ENCODE measurements around the gene KCTD16.

The KCTD16 gene

DNA sequence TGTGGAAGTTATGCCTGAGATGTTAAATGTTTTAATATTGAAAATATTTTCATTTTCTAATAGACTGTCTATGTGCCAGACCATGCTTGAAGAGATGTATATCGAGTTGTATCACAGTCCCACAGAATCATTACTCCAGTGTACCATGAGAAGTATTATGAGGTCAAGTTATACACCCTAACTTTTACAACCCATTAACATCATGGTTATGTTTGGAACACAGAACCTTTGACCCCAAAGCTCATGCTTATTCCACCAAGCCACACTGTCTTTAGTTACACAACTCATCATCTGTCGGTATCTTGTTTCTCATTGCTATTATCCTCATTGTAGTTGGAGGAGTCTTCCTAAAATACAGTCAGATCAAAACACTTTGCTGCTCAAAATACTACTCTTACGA, 248.0 kb downstream of the KCTD16 start:
- DNase-seq: no peak

DNA sequence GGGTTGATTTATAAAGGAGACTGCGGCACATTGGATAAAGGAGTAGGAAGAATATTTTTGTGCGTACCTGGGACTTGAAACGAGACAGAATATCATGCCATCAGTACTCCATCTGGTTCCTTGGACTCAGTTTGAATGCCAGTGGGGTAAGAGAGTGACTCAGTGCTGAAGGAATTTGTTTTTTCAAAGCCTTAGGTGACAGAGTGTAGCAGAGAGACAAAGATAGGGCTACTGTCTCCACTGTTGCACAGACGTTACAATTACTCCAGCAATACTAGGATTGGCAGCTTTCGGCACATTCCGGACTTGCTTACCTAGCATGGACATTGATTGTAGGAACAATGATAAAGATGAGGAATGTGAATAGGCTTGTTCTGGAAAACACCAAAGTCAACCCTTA, 250.7 kb downstream of the KCTD16 start:
- DNase-seq: no peak

DNA sequence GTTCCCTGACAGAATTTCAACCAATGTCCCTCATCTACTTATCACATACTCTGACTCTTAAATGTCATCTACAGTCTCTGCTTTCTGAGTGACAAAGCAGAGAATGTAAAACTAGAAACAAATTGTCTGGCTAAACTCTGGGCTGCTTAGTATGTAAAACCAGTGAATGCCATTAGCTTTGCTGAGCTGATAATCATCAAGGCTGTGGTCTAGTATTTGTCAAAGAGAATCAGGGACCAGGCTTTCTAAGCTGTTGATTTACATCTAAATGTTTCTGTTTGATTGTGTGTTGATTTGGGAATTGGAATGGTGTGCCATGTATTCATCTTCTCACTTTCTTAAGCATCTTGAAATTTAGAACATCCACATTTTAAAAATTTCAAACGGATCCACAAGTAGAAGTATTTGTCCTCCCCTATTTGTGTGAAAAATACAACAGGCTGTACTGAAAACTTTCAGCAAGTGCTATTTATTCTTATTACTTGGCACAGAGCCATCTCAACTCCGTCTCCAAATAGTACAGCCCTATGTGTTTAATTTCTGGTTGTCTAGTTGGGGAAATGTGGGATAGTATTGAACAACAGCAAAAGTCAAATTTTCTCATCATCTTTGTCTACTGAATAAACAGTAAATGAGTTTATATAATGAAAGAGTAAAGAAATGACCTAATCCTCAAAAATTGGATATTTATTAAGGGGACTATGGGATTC, 251.5 kb downstream of the KCTD16 start:
- no peak for DNase-seq

DNA sequence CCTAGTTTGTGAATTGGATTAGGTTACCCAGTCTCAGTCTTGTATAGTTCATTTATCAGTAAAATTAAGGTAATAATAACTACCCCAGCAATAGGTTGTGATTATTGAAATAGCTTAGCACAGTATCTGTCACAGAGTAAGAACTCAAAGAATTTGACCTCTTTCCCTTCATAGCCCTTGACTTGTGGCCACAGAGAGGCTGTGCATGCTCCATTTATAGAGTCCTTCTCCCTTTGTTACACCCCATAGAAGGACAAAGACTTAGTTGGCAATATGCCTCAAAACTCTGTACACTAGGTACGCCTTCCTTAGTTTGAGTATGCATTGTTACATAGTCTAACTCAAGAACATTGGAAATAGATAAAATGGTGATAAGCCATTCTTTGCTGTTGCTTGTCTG, 257.2 kb downstream of the KCTD16 start:
- DNase-seq: no peak

DNA sequence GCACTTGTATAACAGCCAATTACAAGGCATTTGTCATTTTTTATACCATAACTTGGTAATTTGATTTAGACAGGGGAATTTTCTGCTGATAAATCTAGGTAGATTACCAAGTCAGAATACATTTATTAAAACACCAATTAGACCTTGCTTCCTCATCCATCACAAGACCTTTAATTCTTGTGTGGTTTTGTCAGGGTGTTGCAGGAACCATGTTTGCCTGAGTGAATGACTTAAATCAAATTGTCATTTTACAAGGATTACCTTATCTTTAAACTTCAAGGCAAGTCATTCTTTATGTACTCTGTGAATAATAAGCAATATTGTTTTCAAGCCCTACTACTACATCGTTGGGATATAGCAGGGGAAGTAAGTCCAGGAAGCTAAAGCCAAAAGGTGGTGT, 257.7 kb downstream of the KCTD16 start:
- no peak for DNase-seq

DNA sequence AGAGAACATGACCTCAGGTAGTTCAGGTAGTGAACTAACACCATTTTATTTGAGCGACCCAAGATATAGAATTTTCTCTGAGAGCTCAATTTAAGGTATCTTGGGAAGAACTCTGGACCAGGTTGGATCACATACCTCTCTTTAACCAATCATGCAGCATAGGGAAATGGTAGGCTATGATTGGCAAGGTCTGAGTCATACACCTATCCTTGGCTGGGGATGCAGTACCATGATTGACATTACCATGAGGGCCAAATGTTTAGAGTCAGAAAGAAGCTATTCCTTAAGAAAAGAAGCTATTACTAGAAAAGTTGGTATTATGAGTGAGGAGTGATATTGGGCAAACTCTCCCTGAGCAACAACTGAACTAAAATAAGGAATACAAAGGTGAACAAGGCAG, 258.7 kb downstream of the KCTD16 start:
- no peak for DNase-seq

DNA sequence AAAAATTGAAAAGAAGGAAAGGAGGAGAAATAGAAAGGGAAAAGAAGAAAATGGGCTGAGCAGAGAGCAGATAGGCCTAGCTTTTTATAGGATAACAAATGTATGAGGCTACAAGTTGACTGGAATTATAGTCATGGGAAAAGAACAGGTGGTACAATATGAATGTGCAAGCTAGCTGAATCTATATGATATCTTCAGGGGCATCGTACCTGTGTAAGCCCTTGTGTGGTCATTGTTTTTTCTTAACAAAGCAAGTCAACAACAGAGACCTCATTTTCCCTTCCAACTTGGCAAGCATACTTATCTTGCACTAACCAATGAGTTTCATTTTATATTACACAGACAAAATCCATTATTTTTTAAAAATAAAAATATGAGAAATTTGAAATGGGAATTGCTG, 259.2 kb downstream of the KCTD16 start:
- DNase-seq: no peak

DNA sequence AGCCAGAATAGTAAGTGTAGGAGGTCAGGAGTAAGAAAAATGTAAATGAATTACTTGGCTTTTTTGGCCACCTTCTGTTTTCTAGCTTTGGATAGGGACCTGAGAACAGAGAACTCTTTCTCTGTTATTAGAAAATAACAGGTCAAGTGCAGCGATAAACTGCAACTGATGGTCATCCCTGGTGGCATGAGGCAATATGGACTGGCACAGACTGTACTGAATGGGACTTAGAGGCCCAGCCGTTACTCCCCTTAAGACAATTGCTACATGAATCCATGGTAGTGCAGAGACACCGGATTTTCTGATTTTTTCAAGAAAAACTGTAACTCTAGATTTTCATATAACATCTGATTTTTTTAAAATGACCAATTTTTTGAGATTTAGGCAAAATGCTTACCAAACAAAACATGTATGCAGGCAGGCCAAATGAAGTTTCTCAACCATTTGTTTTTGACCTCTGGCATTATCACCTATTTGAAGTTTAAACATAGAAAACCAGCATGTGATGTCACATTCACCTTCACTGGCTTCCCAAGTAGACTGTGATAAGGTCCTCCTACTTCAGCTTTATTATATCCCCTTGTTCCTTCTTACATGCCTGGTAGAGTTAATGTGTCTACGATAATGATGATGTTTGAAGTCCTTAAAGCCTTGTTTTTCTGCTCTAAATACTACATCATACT, 262.6 kb downstream of the KCTD16 start:
- DNase-seq: no peak

DNA sequence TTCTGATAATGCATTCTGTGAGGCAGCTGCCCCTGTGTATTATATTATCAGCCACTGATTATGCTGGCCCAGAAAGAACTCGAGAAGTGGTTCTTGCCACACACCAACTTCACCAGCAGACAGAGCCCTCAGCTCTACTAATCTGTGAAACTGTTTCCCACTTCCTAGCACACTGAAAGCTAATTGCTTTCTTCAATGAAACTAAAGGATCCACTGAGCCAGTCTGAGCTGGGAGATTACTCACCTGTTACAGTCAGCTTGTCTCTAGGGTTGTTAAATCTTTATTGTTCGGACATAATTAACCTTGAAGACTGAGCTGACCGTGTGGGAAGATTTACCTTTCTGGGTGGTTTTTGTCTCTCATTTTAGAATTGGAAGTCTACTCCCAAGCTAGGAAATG, 263.2 kb downstream of the KCTD16 start:
- DNase-seq: no peak

DNA sequence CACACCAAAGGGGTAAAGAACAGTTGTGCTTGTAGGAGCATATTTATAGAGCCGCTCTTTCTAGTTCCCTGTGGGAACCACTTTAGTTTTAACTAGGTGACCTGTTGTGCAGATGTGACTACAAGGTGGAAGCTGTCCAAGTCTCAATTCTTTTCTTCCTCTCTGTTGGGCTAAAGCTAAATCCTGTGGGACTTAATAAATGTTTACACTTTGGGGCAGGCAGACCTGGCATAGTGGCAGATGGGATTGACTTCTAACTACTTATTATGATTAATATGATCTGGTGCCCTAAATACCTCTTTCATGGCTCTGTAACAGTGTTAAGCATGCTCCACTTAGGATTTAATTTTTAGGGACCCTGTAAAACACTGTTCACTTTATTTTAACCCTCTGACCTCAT, 265.3 kb downstream of the KCTD16 start:
- peak; percentile 47 for DNase-seq

DNA sequence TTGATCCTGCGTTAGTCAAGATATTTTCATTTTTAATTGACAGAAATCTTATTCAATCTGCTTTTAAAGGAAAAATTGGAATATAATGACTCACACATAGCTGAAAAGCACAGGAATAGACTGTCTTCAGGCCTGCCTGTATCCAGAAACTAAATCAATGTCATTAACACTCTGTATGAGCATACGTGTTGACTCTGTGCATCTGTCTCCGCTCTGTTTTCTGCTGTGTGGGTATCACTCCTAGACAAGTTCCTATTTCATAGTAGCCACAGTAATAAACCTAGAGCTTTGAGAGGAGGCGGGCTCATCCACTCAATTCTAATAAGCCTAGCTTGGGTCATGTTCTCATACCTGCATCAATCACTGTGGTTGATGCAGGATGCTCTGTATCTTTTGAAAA, 267.6 kb downstream of the KCTD16 start:
- DNase-seq: no peak

DNA sequence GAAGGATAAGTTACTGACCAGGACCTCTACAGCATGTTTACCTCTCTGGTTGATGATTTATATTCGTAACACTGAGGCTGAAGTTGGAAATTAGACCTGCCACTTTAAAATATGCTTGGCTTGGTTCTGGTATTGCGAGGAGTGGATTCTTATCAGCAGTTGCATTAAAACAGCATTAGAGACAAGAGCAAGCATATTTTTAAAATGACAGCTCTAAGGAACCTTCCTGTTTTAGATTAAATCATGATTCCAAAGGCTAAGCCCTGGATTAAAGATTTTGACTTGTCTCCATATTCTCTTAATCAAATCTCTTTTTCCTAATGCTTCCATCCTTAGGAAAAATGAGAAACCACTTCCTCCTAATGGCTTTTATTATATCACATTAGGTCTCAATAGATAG, 277.8 kb downstream of the KCTD16 start:
- no peak for DNase-seq

DNA sequence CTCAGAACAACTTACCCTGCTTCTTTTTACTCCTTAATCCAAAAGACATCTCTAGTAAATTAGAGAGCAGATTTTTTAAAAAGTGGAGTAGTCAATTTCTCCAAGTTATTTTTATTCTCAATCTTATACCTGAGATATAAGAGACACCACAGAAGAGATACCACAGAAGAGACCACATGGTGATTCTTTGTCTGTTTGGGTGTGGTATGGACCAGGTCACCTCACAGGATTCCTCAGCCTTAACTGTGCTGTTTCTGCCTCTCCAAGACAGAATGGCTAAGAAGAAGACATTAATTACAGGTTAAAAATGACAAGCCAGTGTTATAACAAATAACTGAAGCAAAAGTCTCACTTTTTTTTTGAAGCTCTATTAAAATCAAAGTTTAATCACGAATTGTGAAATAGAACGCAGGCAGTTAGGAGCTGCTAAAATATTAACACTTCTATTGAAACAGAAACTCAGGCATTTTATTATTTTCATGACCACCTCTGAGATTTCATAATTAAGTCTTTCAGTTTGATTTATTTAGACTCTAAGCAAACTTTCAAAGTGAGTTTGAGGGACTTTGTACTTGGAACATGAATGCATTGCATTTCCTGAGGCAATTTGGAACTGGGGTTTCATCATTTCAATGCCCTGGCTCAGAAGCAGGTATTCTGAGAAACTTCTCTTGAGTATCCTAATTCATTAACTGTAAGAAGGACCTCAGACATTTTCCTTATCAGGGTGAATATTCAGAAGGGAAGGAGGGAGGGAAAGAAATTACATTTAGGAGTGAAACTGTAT, 280.7 kb downstream of the KCTD16 start:
- no peak for DNase-seq

DNA sequence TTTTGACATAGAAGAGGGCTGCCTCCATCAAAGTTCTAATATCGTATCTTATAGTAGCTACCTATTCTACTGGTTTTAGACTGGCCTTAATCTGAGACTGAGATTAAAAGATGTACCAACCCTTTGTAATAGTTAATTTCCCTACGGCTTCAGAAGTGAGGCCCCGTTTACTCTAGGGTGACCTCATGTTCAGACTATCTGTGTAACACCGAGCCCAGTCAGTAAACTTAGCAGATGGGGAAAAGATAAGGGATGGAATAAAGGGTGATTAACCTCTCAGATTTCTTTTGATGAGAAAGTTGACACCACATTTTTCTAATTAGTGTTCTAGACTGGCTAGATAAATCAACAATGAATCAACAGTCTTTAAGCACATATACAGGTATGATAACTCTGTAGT, 283.1 kb downstream of the KCTD16 start:
- no peak for DNase-seq

DNA sequence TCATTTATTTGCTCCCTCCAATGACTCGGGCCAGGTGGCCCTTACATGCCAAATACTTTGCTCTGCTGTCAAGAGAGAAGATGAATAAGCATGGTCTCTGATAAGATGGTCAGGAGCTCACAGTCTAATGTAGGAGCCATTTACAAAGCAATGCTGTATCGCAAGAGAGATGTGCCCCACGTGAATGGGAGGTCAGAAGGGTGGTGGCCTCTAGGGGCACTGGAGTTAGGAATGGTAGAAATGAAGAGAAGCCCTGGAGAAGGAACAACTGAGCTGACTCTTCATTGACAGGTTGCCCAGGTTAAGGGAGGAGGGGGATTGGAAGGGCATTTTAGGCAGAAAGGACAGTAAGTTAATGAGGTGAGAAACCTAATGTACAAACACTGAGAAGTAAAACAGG, 286.5 kb downstream of the KCTD16 start:
- DNase-seq: no peak

DNA sequence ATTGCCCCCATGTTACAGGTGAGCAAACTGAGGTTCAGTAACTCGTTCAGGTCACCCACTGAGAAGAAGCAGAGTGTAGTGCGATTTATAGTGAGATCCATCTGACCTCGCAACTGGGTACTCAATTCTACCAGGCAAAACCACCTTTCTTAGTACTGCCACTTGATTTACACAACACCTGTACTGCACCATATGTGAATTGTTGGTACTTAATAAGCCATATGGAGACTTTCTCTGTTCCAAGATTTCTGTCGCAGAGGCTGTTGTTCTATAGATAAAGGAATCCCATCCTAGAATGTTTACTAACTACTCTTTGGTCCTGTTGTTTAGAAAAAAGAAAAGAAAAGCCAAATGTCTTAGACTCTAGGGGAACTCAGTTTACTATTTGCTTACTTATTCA, 287.5 kb downstream of the KCTD16 start:
- DNase-seq: no peak

DNA sequence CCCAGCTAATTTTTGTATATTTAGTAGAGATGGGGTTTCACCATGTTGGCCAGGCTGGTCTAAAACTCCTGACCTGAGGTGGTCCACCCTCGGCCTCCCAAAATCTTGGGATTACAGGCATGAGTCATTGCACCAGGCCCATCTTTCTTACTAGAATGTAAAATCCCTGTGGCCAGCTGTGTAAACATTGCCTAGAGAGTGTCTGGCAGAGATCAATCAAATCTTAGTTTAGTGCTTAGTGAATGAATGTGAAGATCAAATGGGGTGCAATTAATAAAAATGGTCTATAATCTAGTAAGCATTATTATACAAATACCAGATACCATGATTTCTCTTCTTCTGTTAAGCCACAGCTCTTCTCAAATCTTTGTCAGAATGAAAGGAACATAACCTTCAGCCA, 289.9 kb downstream of the KCTD16 start:
- peak; percentile 5 for DNase-seq

DNA sequence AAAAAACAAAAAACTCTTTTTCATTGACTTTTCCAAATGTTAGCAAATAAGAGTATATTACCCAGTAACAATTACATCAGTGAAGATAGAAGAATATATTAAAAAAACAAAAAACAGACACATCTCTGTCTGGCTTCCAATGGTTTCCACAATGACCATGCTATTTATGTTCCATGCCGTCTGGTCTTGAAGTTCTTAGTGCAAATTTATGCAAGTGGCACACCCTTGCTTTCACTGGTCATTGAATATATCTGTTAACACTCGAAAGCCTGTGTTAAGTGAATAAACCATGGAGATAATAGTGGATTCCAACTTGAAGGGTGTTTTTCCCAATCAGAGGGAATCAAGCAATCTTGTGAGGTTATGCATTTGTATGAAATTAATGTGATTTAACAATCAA, 291.9 kb downstream of the KCTD16 start:
- no peak for DNase-seq

DNA sequence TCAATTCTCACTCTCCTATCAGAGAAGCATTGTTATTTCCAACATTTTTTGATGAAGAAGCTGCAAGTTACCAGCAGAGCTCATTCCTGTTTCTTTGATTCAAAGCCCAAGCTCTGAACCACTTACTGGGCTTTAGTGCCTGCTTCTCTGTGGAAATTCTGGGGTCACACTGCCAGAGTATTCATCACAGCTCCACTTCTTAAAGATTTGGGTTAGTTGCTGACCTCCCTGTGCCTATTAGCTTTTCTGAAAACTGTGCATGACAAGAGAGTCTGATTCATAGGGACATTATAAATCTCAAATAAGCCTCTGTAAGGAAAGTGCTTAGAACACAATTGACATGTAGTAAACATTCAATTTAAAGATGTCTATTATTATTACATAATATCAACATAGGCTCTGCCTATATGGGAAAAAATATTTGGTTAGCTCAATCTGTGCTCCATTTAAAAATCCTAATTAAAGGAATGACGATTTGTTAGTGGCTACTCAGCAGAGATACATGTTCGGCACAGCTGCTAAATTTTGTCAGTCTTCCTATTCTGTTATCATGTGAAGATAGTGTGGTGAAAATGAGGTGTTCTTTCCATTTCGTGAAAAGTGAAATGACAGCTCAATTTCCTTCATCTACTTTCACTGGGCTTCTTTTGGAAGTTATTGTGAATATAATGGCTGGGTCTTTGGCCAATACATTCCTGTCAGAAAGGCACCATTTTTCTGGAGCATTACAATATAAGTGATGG, 293.0 kb downstream of the KCTD16 start:
- no peak for DNase-seq

DNA sequence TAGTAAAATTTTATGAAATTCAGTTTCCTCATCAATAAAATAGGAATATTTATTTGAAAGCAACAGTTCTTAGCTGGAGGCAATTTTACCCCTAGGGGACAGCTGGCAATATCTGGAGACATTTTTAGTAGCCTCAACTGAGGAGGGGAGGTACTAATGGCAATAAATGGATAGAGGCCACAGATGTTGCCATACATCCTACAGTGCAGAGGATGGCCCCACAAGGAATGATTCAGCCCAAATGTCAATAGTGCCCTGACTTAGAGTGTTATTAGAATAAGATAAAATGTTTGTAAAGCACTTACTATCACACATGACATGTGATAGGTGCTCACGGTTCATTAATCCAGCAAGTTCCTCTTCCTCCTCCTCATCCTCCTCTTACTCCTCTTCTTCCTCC, 293.6 kb downstream of the KCTD16 start:
- no peak for DNase-seq

DNA sequence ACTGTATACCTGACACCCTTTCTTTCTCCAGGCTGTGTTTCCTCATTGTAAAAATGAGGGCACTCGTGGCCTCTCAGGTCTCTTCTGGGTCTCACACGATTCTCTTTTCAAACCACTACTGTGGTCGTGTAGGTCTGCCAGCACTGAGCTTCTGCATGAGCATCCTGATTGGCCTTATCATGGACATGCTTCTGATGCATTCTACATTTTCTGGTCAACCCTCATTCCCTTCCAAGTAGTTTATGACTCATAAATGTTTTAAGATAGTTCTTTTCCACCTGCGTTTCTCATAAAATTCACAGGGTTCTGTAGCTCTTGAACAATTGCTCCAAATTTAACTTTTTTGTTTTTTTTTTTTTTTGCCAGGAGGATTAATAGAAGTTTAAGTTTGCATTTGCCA, 294.8 kb downstream of the KCTD16 start:
- DNase-seq: no peak

DNA sequence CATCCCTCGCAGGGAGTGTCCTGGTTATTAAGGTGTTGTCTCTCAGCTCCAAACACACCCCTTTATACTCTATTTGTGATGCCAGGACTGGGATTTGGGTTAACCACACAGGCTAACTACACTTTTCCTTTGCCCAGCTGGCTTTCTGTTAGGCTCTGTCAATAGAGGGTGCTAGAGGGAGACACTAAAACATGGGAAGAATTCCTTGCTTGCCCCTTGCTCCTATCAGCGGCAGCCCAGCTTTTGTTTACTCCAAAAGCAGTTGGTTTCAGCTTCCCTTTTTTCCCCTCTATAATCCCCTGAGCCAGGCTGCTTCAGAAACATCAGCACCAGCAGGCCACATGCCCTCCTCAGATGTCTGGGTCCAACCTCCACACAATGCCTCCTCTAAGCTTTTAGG, 297.1 kb downstream of the KCTD16 start:
- peak; percentile 71 for DNase-seq

DNA sequence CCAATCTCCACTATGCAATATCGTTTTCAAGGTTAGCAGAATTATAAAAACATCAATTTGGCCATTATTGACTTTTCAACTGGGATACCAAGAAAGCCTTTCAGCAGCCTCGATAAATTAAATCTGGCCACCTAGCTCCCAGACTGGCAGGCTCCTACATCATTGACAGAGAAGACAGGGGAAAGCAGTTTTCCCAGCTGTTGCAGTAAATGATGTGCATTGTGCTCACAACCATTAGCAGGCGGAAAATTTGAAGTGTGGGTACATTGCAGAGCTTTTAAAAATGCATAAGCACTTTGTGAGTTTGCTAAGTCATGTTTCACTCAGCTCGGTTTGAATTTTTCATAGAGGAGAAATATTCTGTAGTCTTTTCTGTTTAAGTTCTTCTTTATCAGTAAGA, 297.9 kb downstream of the KCTD16 start:
- peak; percentile 43 for DNase-seq

DNA sequence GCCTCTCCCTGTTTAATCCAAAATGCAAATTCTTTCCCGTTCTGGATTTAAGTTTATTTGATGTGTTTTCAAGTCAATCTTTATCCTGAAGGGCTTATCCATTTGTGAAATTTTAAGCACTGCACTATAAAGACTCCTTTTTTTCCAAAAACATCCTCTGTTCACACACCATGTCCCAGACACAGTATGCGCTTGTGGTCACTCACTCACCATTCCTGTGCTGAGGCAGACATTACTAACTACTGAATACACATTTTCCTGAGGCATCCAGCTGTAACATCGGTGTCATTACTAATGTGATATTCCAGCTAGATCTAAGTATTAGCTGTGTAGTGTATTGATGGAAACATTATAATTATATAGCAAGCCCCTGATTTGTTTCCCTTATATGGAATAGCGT, 298.4 kb downstream of the KCTD16 start:
- no peak for DNase-seq
